Ovary (tissue), 3 donors: ENCODE data around the gene KLHL4.

Experiments used
- EP300 ChIP-seq: sonication (generic); formaldehyde crosslinking; IDR thresholded peaks from one replicate; pipeline ENCODE4 v1.6.1; 2017; ENCODE audit warnings: antibody characterized with exemption
- POLR2A ChIP-seq: fragments of 450-650 bp; IDR thresholded peaks from one replicate; pipeline ENCODE4 v1.6.1; 2017; ENCODE audit warnings: antibody characterized with exemption, mild to moderate bottlenecking, moderate library complexity
- TF ChIP-seq, protein P1 (sequence below), 3 donors: fragments of 450-650 bp in 2 of 3; fragments of 200-600 bp in 1 of 3; IDR thresholded peaks; one replicate each; pipeline versions ENCODE4 v1.5.1 to v1.8.0; 2016 to 2022; ENCODE audit warnings: antibody characterized with exemption in 3 of 3, mild to moderate bottlenecking in 1 of 3
- donor health status: DM: no; HTN: no; CAD: no.

DNA sequence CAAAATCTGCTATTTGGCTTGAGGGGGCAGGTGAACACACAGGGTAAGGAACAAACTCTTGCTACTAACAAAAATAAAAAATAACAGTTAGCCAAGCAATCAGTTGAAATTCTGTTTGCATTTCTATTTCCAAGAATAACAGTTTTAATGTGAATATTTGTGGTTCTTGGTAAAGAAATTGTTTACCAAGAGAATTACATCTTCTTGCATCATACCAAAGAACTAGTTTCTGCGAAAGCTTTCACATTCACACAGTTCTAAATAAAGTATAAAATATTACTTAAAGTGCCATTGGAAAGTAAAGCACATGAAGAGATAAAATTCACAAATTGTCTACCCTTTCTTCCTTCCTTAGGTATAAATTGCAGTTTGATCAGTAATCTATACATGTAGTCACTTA is 54.4 kb downstream of the KLHL4 start:
- TF ChIP-seq, protein P1, sequence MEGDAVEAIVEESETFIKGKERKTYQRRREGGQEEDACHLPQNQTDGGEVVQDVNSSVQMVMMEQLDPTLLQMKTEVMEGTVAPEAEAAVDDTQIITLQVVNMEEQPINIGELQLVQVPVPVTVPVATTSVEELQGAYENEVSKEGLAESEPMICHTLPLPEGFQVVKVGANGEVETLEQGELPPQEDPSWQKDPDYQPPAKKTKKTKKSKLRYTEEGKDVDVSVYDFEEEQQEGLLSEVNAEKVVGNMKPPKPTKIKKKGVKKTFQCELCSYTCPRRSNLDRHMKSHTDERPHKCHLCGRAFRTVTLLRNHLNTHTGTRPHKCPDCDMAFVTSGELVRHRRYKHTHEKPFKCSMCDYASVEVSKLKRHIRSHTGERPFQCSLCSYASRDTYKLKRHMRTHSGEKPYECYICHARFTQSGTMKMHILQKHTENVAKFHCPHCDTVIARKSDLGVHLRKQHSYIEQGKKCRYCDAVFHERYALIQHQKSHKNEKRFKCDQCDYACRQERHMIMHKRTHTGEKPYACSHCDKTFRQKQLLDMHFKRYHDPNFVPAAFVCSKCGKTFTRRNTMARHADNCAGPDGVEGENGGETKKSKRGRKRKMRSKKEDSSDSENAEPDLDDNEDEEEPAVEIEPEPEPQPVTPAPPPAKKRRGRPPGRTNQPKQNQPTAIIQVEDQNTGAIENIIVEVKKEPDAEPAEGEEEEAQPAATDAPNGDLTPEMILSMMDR (IDR thresholded peaks at IDR 0.05): no peak
- no peak for TF ChIP-seq POLR2A
- no peak for TF ChIP-seq EP300
